ENCODE data around the gene FAM167B. TPM values are rescaled to one million over a fixed set of nuclear protein-coding genes. Genes with fewer than 3 reads are reported as not detected.

The FAM167B gene
- 0.17 and 0.22 TPM in 2 replicates for total RNA-seq

GRCh38 chr1:32246888-32247273 lies at the start of gene FAM167B:
FAM167B (plus strand) TSS chr1:32247222; CDS start chr1:32247422, 200 bp downstream.

DNA sequence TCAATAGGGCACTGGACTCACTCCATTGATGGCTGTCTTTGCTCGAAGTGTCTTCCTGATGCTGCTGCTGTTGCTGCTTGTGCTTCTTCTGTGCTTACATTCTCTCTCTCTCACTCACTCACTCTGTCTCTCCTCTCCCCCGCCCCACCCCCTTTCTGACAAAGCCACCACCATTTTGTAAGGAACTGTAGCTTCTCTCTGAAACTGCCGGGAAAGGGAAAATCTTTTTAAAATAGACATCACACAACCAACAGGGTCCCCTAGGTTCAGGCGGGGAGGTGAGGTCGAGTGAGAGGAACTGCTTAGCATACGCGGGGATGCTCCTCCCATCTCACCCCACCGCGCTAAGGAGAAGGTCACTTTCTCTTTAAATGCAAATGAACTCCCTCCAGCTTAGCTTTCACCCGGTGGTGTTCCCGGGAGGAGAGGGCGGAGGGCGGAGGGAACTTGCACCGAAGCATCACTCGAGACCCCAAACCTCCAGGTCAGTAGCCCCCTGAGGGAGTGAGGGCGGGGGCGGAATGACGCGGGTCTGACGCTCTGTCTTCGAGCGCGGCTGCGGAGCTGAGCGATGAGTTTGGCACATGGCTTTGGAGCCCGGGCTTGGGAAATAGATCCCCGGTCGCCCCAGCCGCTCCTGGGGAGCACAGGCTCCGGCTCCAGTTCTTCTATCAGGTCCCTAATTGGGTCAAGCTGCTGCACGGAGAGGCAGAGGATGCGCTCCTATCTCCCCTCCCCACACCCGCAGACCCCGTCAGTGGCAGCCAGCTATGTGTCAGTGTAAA lies 46.6 kb upstream of the FAM167B start, which contains the start of gene CCDC28B:
TSS of gene CCDC28B (plus strand) at position 370 of the 785 bp plus-strand sequence. CDS start 1,341 bp downstream, outside the sequence.

DNA sequence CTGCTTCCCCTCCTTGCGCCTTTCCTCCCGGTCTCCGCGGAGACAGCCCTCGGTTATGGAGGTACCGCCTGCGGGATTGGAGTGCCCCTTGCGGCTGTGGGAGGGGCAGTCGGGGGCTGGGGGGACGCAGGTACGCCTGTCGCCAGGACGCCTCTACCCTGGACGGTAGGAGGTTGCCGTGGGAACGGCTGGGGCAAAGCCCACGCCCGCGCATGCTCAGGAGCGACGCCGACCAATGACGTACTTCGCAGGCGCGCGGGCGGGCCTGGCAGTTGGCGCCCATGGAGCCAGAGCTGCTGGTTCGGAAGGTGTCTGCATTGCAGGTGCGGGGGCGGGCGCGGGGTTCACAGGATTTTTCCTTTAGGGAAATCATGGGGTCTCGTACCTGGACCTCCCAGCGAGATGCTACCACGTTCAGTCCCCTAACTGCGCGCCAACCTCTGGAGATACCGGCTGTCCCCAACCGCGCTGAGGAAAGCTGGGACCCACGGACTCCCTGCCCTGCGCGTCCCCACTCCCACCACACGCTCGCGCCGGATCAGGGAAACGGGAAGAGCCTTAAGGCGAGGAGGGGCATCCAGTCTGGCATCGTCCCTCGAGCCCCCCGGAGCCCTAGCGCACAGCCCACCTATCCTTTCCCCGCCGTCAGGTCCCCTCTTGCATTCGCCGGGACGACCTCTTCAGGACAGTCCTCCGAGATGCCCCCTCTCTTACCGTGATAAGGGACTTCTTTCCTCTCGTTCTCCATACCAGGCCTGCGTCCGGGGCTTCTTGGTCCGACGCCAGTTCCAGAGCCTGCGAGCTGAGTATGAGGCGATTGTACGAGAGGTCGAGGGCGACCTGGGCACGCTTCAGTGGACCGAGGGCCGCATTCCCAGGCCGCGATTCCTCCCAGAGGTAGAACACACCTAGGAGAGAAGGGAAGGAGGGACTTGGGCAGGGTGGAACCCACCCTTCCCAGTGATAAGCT lies 41.3 kb upstream of the FAM167B start, which contains the start of gene IQCC:
TSS of gene IQCC (plus strand) at position 271 of the 970 bp plus-strand sequence. CDS start at position 282, 11 bp downstream.

DNA sequence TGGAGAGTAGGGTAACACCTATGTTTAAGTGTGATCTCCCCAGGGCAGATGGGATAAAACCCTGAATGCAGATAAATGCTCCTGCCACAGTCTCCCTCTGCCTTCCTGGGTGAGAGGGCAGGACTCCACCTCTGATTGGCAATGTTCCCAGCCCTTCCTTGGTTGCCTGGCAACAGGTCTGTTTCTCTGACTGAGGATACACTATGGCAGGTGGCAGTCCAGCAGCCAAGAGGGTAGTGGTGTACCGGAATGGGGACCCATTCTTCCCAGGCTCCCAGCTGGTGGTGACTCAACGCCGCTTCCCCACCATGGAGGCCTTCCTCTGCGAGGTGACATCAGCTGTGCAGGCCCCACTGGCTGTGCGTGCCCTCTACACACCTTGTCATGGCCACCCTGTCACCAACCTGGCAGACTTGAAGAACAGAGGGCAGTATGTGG lies 38.1 kb upstream of the FAM167B start, which contains the start of gene DCDC2B:
TSS of gene DCDC2B (plus strand) at position 199 of the 438 bp plus-strand sequence. CDS start at position 204, 5 bp downstream.

GRCh38 chr1:32221980-32222755 lies 24.9 kb upstream of the FAM167B start, which contains the start of the genes EIF3I and TMEM234:
EIF3I (plus strand) TSS chr1:32222407; CDS start chr1:32222442, 35 bp downstream.
TMEM234 (minus strand) TSS chr1:32222353; CDS start chr1:32222322, 31 bp downstream.

DNA sequence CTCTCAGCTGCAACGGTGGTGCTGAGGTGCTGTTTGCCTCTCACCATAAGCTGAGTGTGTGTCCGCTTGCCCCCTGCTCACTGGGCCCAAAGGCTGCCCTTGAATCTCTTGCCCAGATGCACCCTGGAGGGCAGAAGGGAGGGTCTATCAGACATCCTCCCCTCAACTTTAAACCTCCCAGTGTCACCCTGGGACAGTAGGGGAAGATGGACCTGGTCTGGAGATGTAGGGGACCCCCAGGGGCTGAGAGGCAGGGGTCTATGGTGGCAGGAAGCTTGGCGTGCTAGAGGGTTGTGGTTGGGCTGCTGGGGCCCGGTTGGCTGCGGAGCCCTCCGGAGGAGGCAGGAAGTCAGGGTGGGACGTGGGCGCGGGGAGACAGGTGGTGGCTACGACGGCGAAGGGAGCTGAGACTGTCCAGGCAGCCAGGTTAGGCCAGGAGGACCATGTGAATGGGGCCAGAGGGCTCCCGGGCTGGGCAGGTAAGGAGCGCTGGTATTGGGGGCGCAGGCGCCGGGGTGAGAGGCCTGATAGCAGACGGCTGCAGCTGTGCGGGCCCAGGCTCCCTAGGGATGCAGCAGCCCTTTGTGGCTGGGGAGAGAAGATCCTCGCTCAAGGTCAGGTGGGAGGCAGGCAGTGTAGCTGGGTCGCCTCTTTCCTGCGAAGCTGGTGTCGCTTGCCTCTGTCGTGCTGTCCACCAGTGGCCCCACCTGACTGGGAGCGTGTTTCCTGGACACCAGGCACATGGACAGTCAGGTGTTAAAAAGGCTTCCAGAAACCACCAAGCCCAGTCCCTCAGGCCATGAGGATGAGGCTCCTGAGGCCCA lies 4.1 kb downstream of the FAM167B start, which contains the start of gene LCK:
TSS of gene LCK (plus strand) at position 373 of the 824 bp plus-strand sequence. CDS start 23,065 bp downstream, outside the sequence.

GRCh38 chr1:32291708-32292538 lies 44.9 kb downstream of the FAM167B start, which contains the start of gene HDAC1:
HDAC1 (plus strand) TSS chr1:32292083; CDS start chr1:32292170, 87 bp downstream.

Other genes starting within 250 kb of the FAM167B start
- gene KHDRBS1, start 233.4 kb upstream of the FAM167B start, total RNA-seq, result 47.8 and 60.2 TPM in 2 replicates
- 9.1 and 10.8 TPM in 2 replicates for gene TMEM39B, start 174.3 kb upstream of the FAM167B start, total RNA-seq
- gene KPNA6, start 139.2 kb upstream of the FAM167B start, total RNA-seq, result 27.4 and 30.3 TPM in 2 replicates
- 61.2 and 70.6 TPM in 2 replicates for gene TXLNA, start 67.5 kb upstream of the FAM167B start, total RNA-seq
- 13.4 and 17.2 TPM in 2 replicates for gene CCDC28B, start 46.6 kb upstream of the FAM167B start, total RNA-seq
- 0.87 and 1.2 TPM in 2 replicates for gene IQCC, start 41.6 kb upstream of the FAM167B start, total RNA-seq
- not detected in 2 replicates for gene DCDC2B, start 38.1 kb upstream of the FAM167B start, total RNA-seq
- gene TMEM234, start 24.9 kb upstream of the FAM167B start, total RNA-seq, result 10.4 and 11.1 TPM in 2 replicates
- gene EIF3I, start 24.8 kb upstream of the FAM167B start, total RNA-seq, result 251 and 296 TPM in 2 replicates
- gene LCK, start 4.0 kb downstream of the FAM167B start, total RNA-seq, result 0.11 and 0.17 TPM in 2 replicates
- gene HDAC1, start 44.9 kb downstream of the FAM167B start, total RNA-seq, result 143 and 168 TPM in 2 replicates
- gene MARCKSL1, start 89.0 kb downstream of the FAM167B start, total RNA-seq, result 128 and 185 TPM in 2 replicates
- 0.86 and 0.98 TPM in 2 replicates for gene FAM229A, start 115.3 kb downstream of the FAM167B start, total RNA-seq
- 0.09 and 0.11 TPM in 2 replicates for gene TSSK3, start 115.3 kb downstream of the FAM167B start, total RNA-seq
- 38.0 and 47.8 TPM in 2 replicates for gene BSDC1, start 147.2 kb downstream of the FAM167B start, total RNA-seq
- gene ZBTB8B, start 217.8 kb downstream of the FAM167B start, total RNA-seq, result under 0.01 TPM in 2 replicates

Measured in dermis lymphatic vessel endothelial cell (primary cell).